GM23338 (cell line): ENCODE data around the gene HS6ST1.

Experiments
- CREB1 ChIP-seq: fragments of 250-450 bp; sonication (Bioruptor Pico); IDR thresholded peaks from 2 replicates; pipeline ENCODE4 v1.5.0; 2020; ENCODE audit warnings: low read depth, mild to moderate bottlenecking, moderate library complexity
- CTCF ChIP-seq, 2 experiments: fragments of 200-600 bp in 1 of 2; sonication (generic) in 1 of 2; conservative IDR thresholded peaks; 2 replicates each; pipeline versions ENCODE4 v1.5.1 to v1.6.1; 2016 to 2017; ENCODE audit warnings: antibody characterized with exemption in 2 of 2, low read depth in 2 of 2, mild to moderate bottlenecking in 2 of 2, moderate library complexity in 1 of 2
- ETS1 ChIP-seq: IDR thresholded peaks from 2 replicates; pipeline ENCODE4 v1.6.1; 2016; ENCODE audit warnings: antibody characterized with exemption
- EZH2 ChIP-seq: fragments of 200-600 bp; sonication (generic); IDR thresholded peaks from one replicate; pipeline ENCODE4 v1.8.0; 2017; ENCODE audit warnings: antibody characterized with exemption, mild to moderate bottlenecking, low read depth; ENCODE audit not compliant: unreplicated experiment
- EZH2phosphoT487 ChIP-seq: fragments of 200-600 bp; sonication (generic); IDR thresholded peaks from one replicate; pipeline ENCODE4 v1.8.1; 2018; ENCODE audit warnings: antibody characterized with exemption; ENCODE audit not compliant: unreplicated experiment
- JUNB ChIP-seq: IDR thresholded peaks from one replicate; pipeline ENCODE4 v1.6.1; 2016; ENCODE audit warnings: antibody characterized with exemption; ENCODE audit not compliant: unreplicated experiment
- NANOG ChIP-seq: IDR thresholded peaks from 2 replicates; pipeline ENCODE4 v1.6.1; 2016; ENCODE audit warnings: antibody characterized with exemption, borderline replicate concordance
- POLR2AphosphoS5 ChIP-seq: IDR thresholded peaks from 2 replicates; pipeline ENCODE4 v1.6.1; 2016; ENCODE audit warnings: antibody characterized with exemption, low read depth
- REST ChIP-seq: IDR thresholded peaks from one replicate; pipeline ENCODE4 v1.6.1; 2018; ENCODE audit warnings: antibody characterized with exemption; ENCODE audit not compliant: unreplicated experiment
- STAT1 ChIP-seq: IDR thresholded peaks from one replicate; pipeline ENCODE4 v1.6.1; 2016; ENCODE audit warnings: antibody characterized with exemption; ENCODE audit not compliant: unreplicated experiment
- ZNF114 ChIP-seq: fragments of 250-450 bp; sonication (Bioruptor Pico); IDR thresholded peaks from 2 replicates; pipeline ENCODE4 v1.5.0; 2020; ENCODE audit warnings: mild to moderate bottlenecking, moderate library complexity
- ZNF331 ChIP-seq: fragments of 250-450 bp; sonication (Bioruptor Pico); IDR thresholded peaks from 2 replicates; pipeline ENCODE4 v1.5.0; 2020; ENCODE audit warnings: low read depth, mild to moderate bottlenecking, moderate library complexity

GRCh38 chr2:128357506-128358370, 39.1 kb upstream of the HS6ST1 start:
- no peak for TF ChIP-seq STAT1
- no peak for TF ChIP-seq EZH2phosphoT487
- no peak for TF ChIP-seq CTCF (conservative IDR thresholded peaks at IDR 0.05; ENCODE audit: low read depth in 2 of 2)
- no peak for TF ChIP-seq POLR2AphosphoS5
- no peak for TF ChIP-seq EZH2
- TF ChIP-seq REST: no peak
- TF ChIP-seq JUNB: no peak
- TF ChIP-seq CREB1 (CRISPR knock-in tag): no peak
- TF ChIP-seq ETS1: no peak
- TF ChIP-seq NANOG: no peak
- no peak for TF ChIP-seq ZNF114 (CRISPR knock-in tag)
- TF ChIP-seq ZNF331: no peak
